Cardiac muscle cell (in vitro differentiated cells and primary cell): ENCODE results near the gene RDH12. TPM values are rescaled to one million over a fixed set of nuclear protein-coding genes. Genes with fewer than 3 reads are reported as not detected.

Experiments used
- DNase-seq, 2 donors: peaks; one replicate each; pipeline versions ENCODE4 v3.0.0 to v3.0.0-alpha.2; 2010 to 2017; ENCODE audit warnings: low read depth in 1 of 2, low spot score in 1 of 2
- H3K27ac ChIP-seq: fragments of 200-600 bp; sonication (generic); 2 replicates; pipeline ENCODE4 v1.5.1; 2016
- H3K27me3 ChIP-seq: fragments of 200-600 bp; sonication (generic); 2 replicates; pipeline ENCODE4 v1.6.0; 2016; ENCODE audit warnings: control low read depth
- H3K36me3 ChIP-seq: fragments of 200-600 bp; sonication (generic); 2 replicates; pipeline ENCODE4 v1.5.1; 2016; ENCODE audit warnings: control low read depth
- H3K4me1 ChIP-seq: fragments of 200-600 bp; sonication (generic); 2 replicates; pipeline ENCODE4 v1.8.1; 2017; ENCODE audit warnings: low read depth, mild to moderate bottlenecking, mixed run types
- H3K4me3 ChIP-seq: fragments of 200-600 bp; sonication (generic); 2 replicates; pipeline ENCODE4 v1.5.1; 2016; ENCODE audit warnings: mild to moderate bottlenecking
- H3K9me3 ChIP-seq: fragments of 200-600 bp; sonication (generic); 2 replicates; pipeline ENCODE4 v1.5.1; 2017; ENCODE audit warnings: low read depth, mild to moderate bottlenecking, control low read depth
- polyA plus RNA-seq: library from polyadenylated mRNA; unstranded; fragments of >200 nt; fragmentation: Nextera tagmentation; extraction: Ambion mirVana; gene quantifications from 2 replicates; pipeline ENCODE4 v1.2.1, GENCODE V29; 2016
- total RNA-seq: library from RNA; depleted of rRNA; stranded (reverse); fragments of >200 nt; gene quantifications from 2 replicates; pipeline ENCODE4 v1.2.3, GENCODE V29; 2016
- TF ChIP-seq, protein P1 (sequence below): IDR thresholded peaks from 2 replicates; pipeline ENCODE4 v1.5.1; 2012; ENCODE audit warnings: low read depth, mild to moderate bottlenecking, low read length

RDH12 gene
- total and polyA plus RNA-seq, 2 experiments from 2014 or later = 0.48 to 1.7 TPM

GRCh38 chr14:67756496-67756895, 54.8 kb downstream of the RDH12 start:
- no peaks in the 10 kb centered on the region for H3K4me1 ChIP-seq
- H3K9me3 ChIP-seq = no peaks in the 10 kb centered on the region
- TF ChIP-seq, protein P1, sequence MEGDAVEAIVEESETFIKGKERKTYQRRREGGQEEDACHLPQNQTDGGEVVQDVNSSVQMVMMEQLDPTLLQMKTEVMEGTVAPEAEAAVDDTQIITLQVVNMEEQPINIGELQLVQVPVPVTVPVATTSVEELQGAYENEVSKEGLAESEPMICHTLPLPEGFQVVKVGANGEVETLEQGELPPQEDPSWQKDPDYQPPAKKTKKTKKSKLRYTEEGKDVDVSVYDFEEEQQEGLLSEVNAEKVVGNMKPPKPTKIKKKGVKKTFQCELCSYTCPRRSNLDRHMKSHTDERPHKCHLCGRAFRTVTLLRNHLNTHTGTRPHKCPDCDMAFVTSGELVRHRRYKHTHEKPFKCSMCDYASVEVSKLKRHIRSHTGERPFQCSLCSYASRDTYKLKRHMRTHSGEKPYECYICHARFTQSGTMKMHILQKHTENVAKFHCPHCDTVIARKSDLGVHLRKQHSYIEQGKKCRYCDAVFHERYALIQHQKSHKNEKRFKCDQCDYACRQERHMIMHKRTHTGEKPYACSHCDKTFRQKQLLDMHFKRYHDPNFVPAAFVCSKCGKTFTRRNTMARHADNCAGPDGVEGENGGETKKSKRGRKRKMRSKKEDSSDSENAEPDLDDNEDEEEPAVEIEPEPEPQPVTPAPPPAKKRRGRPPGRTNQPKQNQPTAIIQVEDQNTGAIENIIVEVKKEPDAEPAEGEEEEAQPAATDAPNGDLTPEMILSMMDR = no peak
- no peak overlapping the region for H3K27ac ChIP-seq
- no peaks in the 10 kb centered on the region for H3K27me3 ChIP-seq
- no peak overlapping the region for H3K4me3 ChIP-seq
- peaks cover 25% of the 10 kb centered on the region for H3K36me3 ChIP-seq
- DNase-seq = no peak

DNA sequence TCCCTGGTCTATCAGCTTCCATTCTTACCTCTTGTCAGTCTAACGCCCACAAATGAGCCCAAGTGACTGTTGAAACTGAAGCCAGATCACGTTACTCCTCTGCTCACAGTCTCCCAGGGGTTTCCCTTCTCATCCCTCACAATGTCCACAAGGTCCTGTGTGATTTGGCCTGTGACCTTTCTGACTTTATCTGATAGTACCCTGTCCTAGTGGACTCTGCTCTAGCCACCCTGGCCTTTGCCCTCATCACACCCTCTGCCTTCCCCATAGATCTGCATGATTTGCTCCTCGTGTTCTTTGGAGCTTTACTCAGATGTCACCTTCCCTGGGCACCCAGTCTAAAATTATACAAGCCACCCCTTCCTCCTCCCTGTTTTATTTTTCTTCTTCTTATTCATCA, 55.5 kb downstream of the RDH12 start:
- peaks cover 21% of the 10 kb centered on the region for H3K36me3 ChIP-seq
- H3K27me3 ChIP-seq = no peaks in the 10 kb centered on the region
- H3K4me1 ChIP-seq = no peaks in the 10 kb centered on the region
- H3K9me3 ChIP-seq = no peaks in the 10 kb centered on the region
- no peak for DNase-seq
- H3K4me3 ChIP-seq = no peak overlapping the region
- TF ChIP-seq, protein P1 = no peak
- no peak overlapping the region for H3K27ac ChIP-seq

DNA sequence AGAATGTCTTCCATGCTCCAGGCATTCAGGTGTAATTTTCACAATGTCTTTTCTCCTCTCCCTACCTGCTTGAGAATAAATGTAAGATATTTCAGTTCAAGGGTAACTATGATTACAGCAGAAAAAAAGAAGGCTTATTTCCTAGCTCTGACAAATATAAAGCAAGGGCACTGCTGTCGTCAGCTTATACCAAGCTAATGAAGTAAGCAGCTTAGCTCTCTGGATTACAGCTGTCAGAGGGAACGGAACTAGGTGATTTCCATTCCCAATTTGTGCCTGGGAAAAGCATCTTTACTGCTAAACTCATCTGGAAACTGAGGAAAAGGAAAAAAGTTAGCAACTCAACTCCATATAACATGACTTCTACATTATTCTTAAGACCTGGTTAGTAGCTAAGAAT, 58.2 kb downstream of the RDH12 start:
- TF ChIP-seq, protein P1 = no peak
- Histone ChIP-seq H3K9me3 (no peaks in the 10 kb centered on the region), H3K4me1 (no peaks in the 10 kb centered on the region), H3K27ac (no peak overlapping the region), H3K36me3 (peaks cover 11% of the 10 kb centered on the region), H3K4me3 (no peak overlapping the region), H3K27me3 (no peaks in the 10 kb centered on the region)
- no peak for DNase-seq

- Histone ChIP-seq H3K27me3 (no peaks in the 10 kb centered on the region), H3K27ac (no peak overlapping the region), H3K9me3 (no peaks in the 10 kb centered on the region), H3K36me3 (peaks cover 24% of the 10 kb centered on the region), H3K4me3 (no peak overlapping the region), H3K4me1 (no peaks in the 10 kb centered on the region)
- DNase-seq = no peak
- TF ChIP-seq, protein P1 = no peak
Observed at GRCh38 chr14:67762051-67762450, 60.4 kb downstream of the RDH12 start.

DNA sequence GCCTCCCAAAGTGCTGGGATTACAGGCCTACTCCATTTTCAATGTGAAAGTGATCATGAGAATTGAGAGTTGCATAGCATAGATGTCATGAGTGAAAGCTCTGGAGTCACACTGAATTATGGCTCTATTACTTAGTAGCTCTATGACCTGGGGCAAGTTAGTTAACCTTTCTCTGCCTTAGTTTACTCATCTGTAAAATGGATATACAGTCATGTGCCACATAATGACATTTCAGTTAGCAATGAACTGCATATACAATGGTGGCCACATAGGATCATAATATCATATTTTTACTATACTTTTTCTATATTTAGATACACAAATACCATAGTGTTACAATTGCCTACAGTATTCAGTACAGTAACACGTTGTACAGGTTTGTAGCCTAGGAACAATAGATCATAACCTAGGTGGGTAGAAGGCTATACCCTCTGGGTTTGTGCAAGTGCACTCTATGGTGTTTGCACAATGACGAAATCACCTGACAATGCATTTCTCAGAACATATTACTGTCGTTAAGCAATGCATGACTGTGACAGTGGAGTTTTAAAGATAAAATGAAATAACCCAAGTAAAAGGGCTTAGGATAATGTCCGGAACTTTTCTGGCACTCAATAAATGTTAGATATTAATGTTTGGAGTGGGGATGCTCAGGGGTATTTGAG, 61.6 kb downstream of the RDH12 start:
- TF ChIP-seq, protein P1 = no peak
- peaks cover 31% of the 10 kb centered on the region for H3K36me3 ChIP-seq
- H3K4me3 ChIP-seq = no peak overlapping the region
- H3K27ac ChIP-seq = no peak overlapping the region
- no peaks in the 10 kb centered on the region for H3K27me3 ChIP-seq
- DNase-seq = no peak
- H3K9me3 ChIP-seq = no peaks in the 10 kb centered on the region
- H3K4me1 ChIP-seq = no peaks in the 10 kb centered on the region
